HCT116 (cell line): ENCODE measurements around the gene NR2E3. TPM values are rescaled to one million over a fixed set of nuclear protein-coding genes. Genes with fewer than 3 reads are reported as not detected.

ENCODE experiments used
- ATAC-seq: fragments of 200-7000 bp; cut with Tn5 transposase; 2 replicates; pipeline ENCODE4 v1.9.1; 2020; ENCODE audit warnings: mild to moderate bottlenecking, moderate library complexity
- BruUV-seq: library from RNA; stranded (reverse); fragments of 400-500 nt; replicated peaks from 2 replicates; lab custom pipeline; 2021; lab: Mats Ljungman, UMichigan
- CTCF ChIA-PET: fragments of 300-600 bp; sonication (Branson Sonifier 250); formaldehyde crosslinking; loops from one replicate; lab custom pipeline; 2021; ENCODE audit warnings: antibody characterized with exemption; lab: Charles Lee
- POLR2A ChIA-PET: fragments of 300-600, 350-600 bp; sonication (Branson Sonifier 250); formaldehyde crosslinking; loops from one replicate; lab custom pipeline; 2021; ENCODE audit warnings: antibody characterized with exemption; lab: Charles Lee
- RAD21 ChIA-PET, 2 experiments: fragments of 300-600 bp; sonication (Branson Sonifier 250); formaldehyde crosslinking; loops; one replicate each; lab custom pipeline; 2023; ENCODE audit warnings: low total read pairs in 2 of 2; ENCODE audit not compliant: uncharacterized antibody in 2 of 2, unreplicated experiment in 2 of 2, low non-redundant PET in 1 of 2; lab: Charles Lee
- DNase-seq: peaks from one replicate; pipeline ENCODE4 v3.0.0-alpha.2; 2010; ENCODE audit warnings: low read depth, low spot score
- H2AFZ ChIP-seq: fragments of 200-600 bp; shearing (Covaris generic), sonication (generic); 2 replicates; pipeline ENCODE4 v1.6.1; 2017; ENCODE audit warnings: low read depth, mixed run types, mixed read lengths, antibody characterized with exemption, low read length; ENCODE audit not compliant: poor library complexity, severe bottlenecking
- H3K27ac ChIP-seq: 2 replicates; pipeline ENCODE4 v1.5.1; 2012; ENCODE audit warnings: low read depth, low read length
- H3K27me3 ChIP-seq: fragments of 200-600 bp; sonication (generic); 2 replicates; pipeline ENCODE4 v1.6.1; 2016; ENCODE audit warnings: mixed run types, low read length, mixed read lengths; ENCODE audit not compliant: insufficient read depth
- H3K36me3 ChIP-seq, 2 experiments: fragments of 200-500 bp in 1 of 2; fragments of 200-600 bp in 1 of 2; sonication (Bioruptor generic) in 1 of 2; sonication (generic) in 1 of 2; 2 replicates each; pipeline versions ENCODE4 v1.5.1 to v1.6.1; 2014 to 2016; ENCODE audit warnings: low read length in 2 of 2, inconsistent platforms in 1 of 2, mixed read lengths in 1 of 2, mixed run types in 1 of 2; ENCODE audit not compliant: insufficient read depth in 2 of 2, control insufficient read depth in 1 of 2
- H3K4me1 ChIP-seq, 2 experiments: fragments of 200-600 bp in 1 of 2; sonication (generic) in 1 of 2; 2 replicates each; pipeline versions ENCODE4 v1.5.1 to v1.6.1; 2012 to 2017; ENCODE audit warnings: low read length in 2 of 2, inconsistent platforms in 1 of 2, mild to moderate bottlenecking in 1 of 2, mixed read lengths in 1 of 2, mixed run types in 1 of 2, moderate library complexity in 1 of 2; ENCODE audit not compliant: insufficient read depth in 2 of 2, control insufficient read depth in 1 of 2
- H3K4me2 ChIP-seq: fragments of 200-600 bp; sonication (generic); 2 replicates; pipeline ENCODE4 v1.6.1; 2017; ENCODE audit warnings: mixed run types, low read length, mixed read lengths
- H3K4me3 ChIP-seq, 2 experiments: fragments of 200-600 bp in 1 of 2; sonication (generic) in 1 of 2; replicated peaks in 1 of 2; 2 replicates each; pipeline ENCODE4 v1.5.1; 2011 to 2016; ENCODE audit warnings: low read length in 2 of 2, control low read depth in 1 of 2, low read depth in 1 of 2, mild to moderate bottlenecking in 1 of 2, mixed read lengths in 1 of 2, mixed run types in 1 of 2
- H3K79me2 ChIP-seq: fragments of 200-600 bp; sonication (generic); 2 replicates; pipeline ENCODE4 v1.6.1; 2017; ENCODE audit warnings: mild to moderate bottlenecking, mixed run types, low read length, moderate library complexity, mixed read lengths; ENCODE audit not compliant: insufficient read depth
- H3K9ac ChIP-seq: fragments of 200-600 bp; sonication (generic); 2 replicates; pipeline ENCODE4 v1.6.1; 2016; ENCODE audit warnings: low read length, mixed read lengths
- H3K9me2 ChIP-seq: fragments of 200-600 bp; sonication (generic), shearing (Covaris generic); 2 replicates; pipeline ENCODE4 v1.6.1; 2017; ENCODE audit warnings: mixed run types, mild to moderate bottlenecking, moderate library complexity; ENCODE audit not compliant: insufficient read depth
- H3K9me3 ChIP-seq, 2 experiments: fragments of 200-500 bp in 1 of 2; fragments of 200-600 bp in 1 of 2; sonication (Bioruptor generic) in 1 of 2; sonication (generic) in 1 of 2; 2 replicates each; pipeline ENCODE4 v1.6.1; 2014 to 2017; ENCODE audit warnings: low read length in 2 of 2, mixed read lengths in 2 of 2, inconsistent platforms in 1 of 2, low read depth in 1 of 2, mild to moderate bottlenecking in 1 of 2, mixed run types in 1 of 2, moderate library complexity in 1 of 2; ENCODE audit not compliant: control insufficient read depth in 1 of 2, insufficient read depth in 1 of 2
- H4K20me1 ChIP-seq: fragments of 200-600 bp; sonication (generic), shearing (Covaris generic); 2 replicates; pipeline ENCODE4 v1.6.1; 2017; ENCODE audit warnings: mixed run types, mild to moderate bottlenecking, moderate library complexity; ENCODE audit not compliant: insufficient read depth
- ELF1 ChIP-seq: IDR thresholded peaks from 2 replicates; pipeline ENCODE4 v1.6.1; 2012; ENCODE audit warnings: low read depth, borderline replicate concordance
- FOSL1 ChIP-seq: IDR thresholded peaks from 2 replicates; pipeline ENCODE4 v1.6.1; 2012; ENCODE audit warnings: low read depth
- POLR2A ChIP-seq: IDR thresholded peaks from 2 replicates; pipeline ENCODE4 v1.7.0; 2011; ENCODE audit warnings: borderline replicate concordance; ENCODE audit not compliant: insufficient read depth, insufficient read length; ENCODE audit errors: extremely low read depth
- RAD21 ChIP-seq: IDR thresholded peaks from 2 replicates; pipeline ENCODE4 v1.6.1; 2012; ENCODE audit warnings: low read depth, mild to moderate bottlenecking
- SP1 ChIP-seq: IDR thresholded peaks from 2 replicates; pipeline ENCODE4 v1.6.1; 2012; ENCODE audit warnings: low read depth
- TCF7L2 ChIP-seq: IDR thresholded peaks from 2 replicates; pipeline ENCODE4 v1.7.0; 2011; ENCODE audit warnings: borderline replicate concordance, inconsistent platforms; ENCODE audit not compliant: insufficient read depth, insufficient read length; ENCODE audit errors: extremely low read depth
- ZFX ChIP-seq: fragments of 450-650 bp; IDR thresholded peaks from 2 replicates; pipeline ENCODE4 v1.6.1; 2017
- ZNF274 ChIP-seq: fragments of 200-500 bp; sonication (Bioruptor generic); IDR thresholded peaks from 2 replicates; pipeline ENCODE4 v1.6.1; 2014; ENCODE audit warnings: mild to moderate bottlenecking, low read depth, low read length, inconsistent platforms
- intact Hi-C: fragments of 100-400 bp; cut with micrococcal nuclease; formaldehyde crosslinking; loops from 2 replicates; pipeline ENCODE4 v1.10.0; 2022
- total RNA-seq: library from RNA; stranded (reverse); gene quantifications from one replicate; pipeline ENCODE4 v1.2.1, GENCODE V29; 2021; ENCODE audit not compliant: unreplicated experiment
- TF ChIP-seq, protein P1 (sequence below): IDR thresholded peaks from 2 replicates; pipeline ENCODE4 v1.6.1; 2012; ENCODE audit warnings: low read depth
- TF ChIP-seq, protein P2 (sequence below): IDR thresholded peaks from 2 replicates; pipeline ENCODE4 v1.6.1; 2012
- TF ChIP-seq, protein P3 (sequence below), 3 experiments: fragments of 200-600 bp in 1 of 3; sonication (generic) in 1 of 3; IDR thresholded peaks in 2 of 3; conservative IDR thresholded peaks in 1 of 3; 2 replicates each; pipeline ENCODE4 v1.5.1; 2012 to 2017; ENCODE audit warnings: low read depth in 2 of 3, low read length in 2 of 3, antibody characterized with exemption in 1 of 3, borderline replicate concordance in 1 of 3, control low read depth in 1 of 3, mild to moderate bottlenecking in 1 of 3, mixed read lengths in 1 of 3, mixed run types in 1 of 3, moderate library complexity in 1 of 3; ENCODE audit not compliant: insufficient read depth in 1 of 3
- TF ChIP-seq, protein P4 (sequence below): IDR thresholded peaks from 2 replicates; pipeline ENCODE4 v1.6.1; 2011; ENCODE audit warnings: mild to moderate bottlenecking, low read length, moderate library complexity; ENCODE audit not compliant: insufficient replicate concordance; ENCODE audit errors: extremely low read depth

NR2E3 gene
- total RNA-seq, 1 experiment from 2014 or later: 0.59 TPM

DNA sequence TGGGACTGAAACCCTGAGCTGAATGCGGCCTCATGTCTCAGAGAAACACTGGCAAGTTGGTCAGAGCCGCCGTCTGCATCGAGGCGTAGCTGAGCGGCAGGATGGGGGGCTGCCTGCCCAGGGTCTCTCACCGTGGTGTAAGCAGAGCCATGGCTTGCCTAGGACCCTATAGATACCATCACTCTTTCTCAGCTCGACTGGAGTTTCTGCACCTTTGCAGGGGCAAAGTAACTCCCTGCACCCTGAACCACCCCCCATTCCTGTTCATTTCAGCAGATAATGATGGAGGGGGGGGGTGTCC lies 28.4 kb upstream of the NR2E3 start:
- RAD21 ChIA-PET: no interaction called here
- no peak overlapping the region for H3K4me2 ChIP-seq
- H3K4me3 ChIP-seq: no peak overlapping the region
- no peaks in the 10 kb centered on the region for H4K20me1 ChIP-seq
- intact Hi-C loops: no loop called here
- TF ChIP-seq FOSL1: no peak
- TF ChIP-seq RAD21: no peak
- TF ChIP-seq, protein P1, sequence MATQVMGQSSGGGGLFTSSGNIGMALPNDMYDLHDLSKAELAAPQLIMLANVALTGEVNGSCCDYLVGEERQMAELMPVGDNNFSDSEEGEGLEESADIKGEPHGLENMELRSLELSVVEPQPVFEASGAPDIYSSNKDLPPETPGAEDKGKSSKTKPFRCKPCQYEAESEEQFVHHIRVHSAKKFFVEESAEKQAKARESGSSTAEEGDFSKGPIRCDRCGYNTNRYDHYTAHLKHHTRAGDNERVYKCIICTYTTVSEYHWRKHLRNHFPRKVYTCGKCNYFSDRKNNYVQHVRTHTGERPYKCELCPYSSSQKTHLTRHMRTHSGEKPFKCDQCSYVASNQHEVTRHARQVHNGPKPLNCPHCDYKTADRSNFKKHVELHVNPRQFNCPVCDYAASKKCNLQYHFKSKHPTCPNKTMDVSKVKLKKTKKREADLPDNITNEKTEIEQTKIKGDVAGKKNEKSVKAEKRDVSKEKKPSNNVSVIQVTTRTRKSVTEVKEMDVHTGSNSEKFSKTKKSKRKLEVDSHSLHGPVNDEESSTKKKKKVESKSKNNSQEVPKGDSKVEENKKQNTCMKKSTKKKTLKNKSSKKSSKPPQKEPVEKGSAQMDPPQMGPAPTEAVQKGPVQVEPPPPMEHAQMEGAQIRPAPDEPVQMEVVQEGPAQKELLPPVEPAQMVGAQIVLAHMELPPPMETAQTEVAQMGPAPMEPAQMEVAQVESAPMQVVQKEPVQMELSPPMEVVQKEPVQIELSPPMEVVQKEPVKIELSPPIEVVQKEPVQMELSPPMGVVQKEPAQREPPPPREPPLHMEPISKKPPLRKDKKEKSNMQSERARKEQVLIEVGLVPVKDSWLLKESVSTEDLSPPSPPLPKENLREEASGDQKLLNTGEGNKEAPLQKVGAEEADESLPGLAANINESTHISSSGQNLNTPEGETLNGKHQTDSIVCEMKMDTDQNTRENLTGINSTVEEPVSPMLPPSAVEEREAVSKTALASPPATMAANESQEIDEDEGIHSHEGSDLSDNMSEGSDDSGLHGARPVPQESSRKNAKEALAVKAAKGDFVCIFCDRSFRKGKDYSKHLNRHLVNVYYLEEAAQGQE: no peak
- no peak for TF ChIP-seq ELF1
- no peak for TF ChIP-seq SP1
- no peak for TF ChIP-seq TCF7L2
- TF ChIP-seq, protein P2, sequence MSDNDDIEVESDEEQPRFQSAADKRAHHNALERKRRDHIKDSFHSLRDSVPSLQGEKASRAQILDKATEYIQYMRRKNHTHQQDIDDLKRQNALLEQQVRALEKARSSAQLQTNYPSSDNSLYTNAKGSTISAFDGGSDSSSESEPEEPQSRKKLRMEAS: no peak
- TF ChIP-seq, protein P3, sequence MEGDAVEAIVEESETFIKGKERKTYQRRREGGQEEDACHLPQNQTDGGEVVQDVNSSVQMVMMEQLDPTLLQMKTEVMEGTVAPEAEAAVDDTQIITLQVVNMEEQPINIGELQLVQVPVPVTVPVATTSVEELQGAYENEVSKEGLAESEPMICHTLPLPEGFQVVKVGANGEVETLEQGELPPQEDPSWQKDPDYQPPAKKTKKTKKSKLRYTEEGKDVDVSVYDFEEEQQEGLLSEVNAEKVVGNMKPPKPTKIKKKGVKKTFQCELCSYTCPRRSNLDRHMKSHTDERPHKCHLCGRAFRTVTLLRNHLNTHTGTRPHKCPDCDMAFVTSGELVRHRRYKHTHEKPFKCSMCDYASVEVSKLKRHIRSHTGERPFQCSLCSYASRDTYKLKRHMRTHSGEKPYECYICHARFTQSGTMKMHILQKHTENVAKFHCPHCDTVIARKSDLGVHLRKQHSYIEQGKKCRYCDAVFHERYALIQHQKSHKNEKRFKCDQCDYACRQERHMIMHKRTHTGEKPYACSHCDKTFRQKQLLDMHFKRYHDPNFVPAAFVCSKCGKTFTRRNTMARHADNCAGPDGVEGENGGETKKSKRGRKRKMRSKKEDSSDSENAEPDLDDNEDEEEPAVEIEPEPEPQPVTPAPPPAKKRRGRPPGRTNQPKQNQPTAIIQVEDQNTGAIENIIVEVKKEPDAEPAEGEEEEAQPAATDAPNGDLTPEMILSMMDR (IDR thresholded peaks at IDR 0.05 in 2 of 3, conservative IDR thresholded peaks at IDR 0.05 in 1 of 3; ENCODE audit: borderline replicate concordance in 1 of 3, insufficient read depth in 1 of 3, low read depth in 2 of 3, low read length in 2 of 3): no peak
- TF ChIP-seq ZNF274: no peak
- TF ChIP-seq, protein P4, sequence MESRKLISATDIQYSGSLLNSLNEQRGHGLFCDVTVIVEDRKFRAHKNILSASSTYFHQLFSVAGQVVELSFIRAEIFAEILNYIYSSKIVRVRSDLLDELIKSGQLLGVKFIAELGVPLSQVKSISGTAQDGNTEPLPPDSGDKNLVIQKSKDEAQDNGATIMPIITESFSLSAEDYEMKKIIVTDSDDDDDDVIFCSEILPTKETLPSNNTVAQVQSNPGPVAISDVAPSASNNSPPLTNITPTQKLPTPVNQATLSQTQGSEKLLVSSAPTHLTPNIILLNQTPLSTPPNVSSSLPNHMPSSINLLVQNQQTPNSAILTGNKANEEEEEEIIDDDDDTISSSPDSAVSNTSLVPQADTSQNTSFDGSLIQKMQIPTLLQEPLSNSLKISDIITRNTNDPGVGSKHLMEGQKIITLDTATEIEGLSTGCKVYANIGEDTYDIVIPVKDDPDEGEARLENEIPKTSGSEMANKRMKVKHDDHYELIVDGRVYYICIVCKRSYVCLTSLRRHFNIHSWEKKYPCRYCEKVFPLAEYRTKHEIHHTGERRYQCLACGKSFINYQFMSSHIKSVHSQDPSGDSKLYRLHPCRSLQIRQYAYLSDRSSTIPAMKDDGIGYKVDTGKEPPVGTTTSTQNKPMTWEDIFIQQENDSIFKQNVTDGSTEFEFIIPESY: no peak
- TF ChIP-seq ZFX: no peak
- TF ChIP-seq POLR2A: no peak
- H3K9me2 ChIP-seq: no peaks in the 10 kb centered on the region
- no peaks in the 10 kb centered on the region for H3K9me3 ChIP-seq
- no peak for DNase-seq
- H3K36me3 ChIP-seq: no peaks in the 10 kb centered on the region
- H3K9ac ChIP-seq: no peak overlapping the region
- peaks cover 3 to 11% of the 10 kb centered on the region in 2 experiments; a peak in 2 of 4 replicates for H3K4me1 ChIP-seq
- BruUV-seq: no TSS peak
- H3K79me2 ChIP-seq: no peaks in the 10 kb centered on the region
- no peak overlapping the region for H3K27ac ChIP-seq
- H2AFZ ChIP-seq: no peak overlapping the region
- POLR2A ChIA-PET: interaction anchor here (1.2 kb wide), 1 partner anchor 9 kb away, joined by 4 read pairs; no protein-coding TSS in a partner anchor
- no peak for ATAC-seq
- no peaks in the 10 kb centered on the region for H3K27me3 ChIP-seq
- CTCF ChIA-PET: interaction anchor here (3.7 kb wide), 1 partner anchor 8 kb away, joined by 23 read pairs; no protein-coding TSS in a partner anchor
